HG02610 (cell line): ENCODE results near the gene ACSL3.
A peak's percentile ranks its signal among the peaks of the same experiment; 100 is the strongest.

ENCODE experiments used
- ATAC-seq: cut with Tn5 transposase; IDR thresholded peaks from one replicate; pipeline ENCODE4 v1.9.1; 2021; ENCODE audit warnings: mild to moderate bottlenecking, moderate library complexity; ENCODE audit not compliant: unreplicated experiment

ACSL3 gene

DNA sequence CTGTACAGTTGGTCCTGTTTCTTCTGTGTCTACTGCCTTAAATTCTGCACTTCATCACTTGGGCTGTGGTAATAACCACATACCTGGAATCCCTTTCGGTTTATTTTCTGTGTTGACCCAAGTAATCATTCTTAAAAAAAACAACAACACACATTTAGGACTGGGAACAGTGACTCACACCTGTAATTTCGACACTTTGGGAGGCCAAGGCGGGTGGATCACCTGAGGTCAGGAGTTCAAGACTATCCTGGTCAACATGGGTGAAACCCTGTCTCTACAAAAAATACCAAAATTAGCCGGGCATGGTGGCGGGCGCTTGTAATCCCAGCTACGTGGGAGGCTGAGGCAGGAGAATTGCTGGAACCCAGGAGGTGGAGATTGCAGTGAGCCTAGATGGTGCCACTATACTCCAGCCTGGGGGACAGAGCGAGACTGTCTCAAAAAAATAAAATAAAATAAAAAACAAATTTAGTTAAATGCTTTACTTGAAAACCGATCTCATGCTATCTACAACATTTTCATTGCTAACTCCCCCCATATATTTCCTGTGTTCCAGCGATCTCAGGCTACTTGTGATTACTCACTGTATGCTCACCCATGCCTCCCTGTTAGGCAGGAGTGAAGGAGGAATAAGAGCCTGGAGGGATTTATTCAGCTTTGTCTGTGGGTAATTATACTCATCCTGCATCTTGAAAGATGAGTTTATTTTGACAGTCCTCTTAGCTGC, 18.2 kb downstream of the ACSL3 start:
- no peak for ATAC-seq

DNA sequence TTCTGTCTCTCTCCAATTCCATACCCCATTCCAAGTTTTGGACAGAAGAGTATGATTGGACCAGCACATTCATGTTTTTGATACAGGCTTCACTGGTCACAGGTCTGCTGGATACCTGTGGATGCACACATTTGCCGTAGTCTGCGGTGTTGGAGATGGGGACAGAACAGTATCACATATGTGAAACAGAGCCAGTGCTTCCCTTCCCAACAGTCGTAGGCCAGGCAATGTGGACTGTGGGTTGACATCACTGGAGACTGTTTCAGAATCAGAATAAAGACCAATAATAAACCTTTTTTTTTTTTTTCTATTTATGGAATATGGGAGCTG, 18.7 kb downstream of the ACSL3 start:
- no peak for ATAC-seq

DNA sequence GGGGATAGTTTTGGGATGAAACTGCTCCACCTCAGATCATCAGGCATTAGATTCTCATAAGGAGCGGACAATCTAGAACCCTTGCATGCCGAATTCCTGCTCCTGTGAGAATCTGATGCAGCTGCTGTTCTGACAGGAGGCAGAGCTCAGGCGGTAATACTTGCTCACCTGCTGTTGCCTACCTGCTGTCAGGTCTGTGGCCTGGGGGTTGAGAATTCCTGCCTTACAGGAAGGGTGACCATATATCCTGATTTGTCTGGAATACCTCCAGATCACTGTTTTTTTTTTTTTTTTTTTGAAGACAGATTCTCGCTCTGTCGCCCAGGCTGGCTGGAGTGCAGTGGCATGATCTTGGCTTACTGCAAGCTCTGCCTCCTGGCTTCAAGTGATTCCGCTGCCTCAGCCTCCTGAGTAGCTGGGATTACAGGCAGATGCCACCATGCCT, 21.7 kb downstream of the ACSL3 start:
- ATAC-seq, result no peak

DNA sequence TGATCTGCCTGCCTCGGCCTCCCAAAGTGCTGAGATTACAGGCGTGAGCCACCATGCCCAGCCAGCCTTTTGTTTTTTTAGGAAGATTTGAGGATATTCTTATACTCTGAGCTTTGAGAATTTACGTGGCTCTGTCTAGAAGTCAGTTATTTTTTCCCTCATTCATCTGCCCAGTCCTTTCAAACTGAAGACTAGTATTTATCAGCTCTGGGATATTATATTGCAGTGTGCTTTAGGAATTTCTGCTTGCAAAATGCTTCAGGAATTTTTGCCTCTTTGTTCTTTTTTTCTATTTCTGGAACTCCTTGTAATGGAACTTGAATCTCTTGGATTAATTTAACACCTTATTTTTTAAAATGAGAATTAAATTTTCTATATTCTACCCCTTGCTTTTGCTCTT, 22.6 kb downstream of the ACSL3 start:
- no peak for ATAC-seq

DNA sequence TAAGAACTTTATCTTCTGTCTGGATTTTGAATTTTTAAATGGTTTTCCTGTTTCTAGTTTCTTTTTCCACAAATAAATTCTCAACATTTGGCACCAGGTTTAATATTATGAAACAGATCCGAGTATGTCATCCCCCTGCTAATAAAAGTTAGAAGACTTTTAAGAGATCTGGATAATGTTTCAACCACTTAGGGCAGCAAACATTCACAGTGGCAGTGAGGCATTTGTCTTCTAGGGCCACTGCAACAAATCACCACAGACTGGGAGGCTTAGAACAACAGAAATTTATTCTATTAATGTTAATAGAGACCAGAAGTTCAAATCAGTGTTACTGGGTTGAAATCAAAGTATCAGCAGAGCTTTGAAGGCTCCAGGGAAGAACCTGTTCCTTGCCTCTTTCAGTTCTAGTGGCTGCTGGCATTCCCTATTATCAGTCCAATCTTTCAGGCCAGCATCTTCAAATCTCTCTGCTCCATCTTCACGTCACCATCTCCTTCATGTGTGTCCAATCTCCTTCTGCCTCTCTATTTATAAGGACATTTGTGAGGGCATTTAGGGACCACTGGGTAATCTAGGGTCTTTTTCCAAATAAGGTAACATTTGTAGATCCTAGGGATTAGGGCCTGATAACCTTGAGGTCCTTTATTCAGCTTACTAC, 23.4 kb downstream of the ACSL3 start:
- no peak for ATAC-seq

DNA sequence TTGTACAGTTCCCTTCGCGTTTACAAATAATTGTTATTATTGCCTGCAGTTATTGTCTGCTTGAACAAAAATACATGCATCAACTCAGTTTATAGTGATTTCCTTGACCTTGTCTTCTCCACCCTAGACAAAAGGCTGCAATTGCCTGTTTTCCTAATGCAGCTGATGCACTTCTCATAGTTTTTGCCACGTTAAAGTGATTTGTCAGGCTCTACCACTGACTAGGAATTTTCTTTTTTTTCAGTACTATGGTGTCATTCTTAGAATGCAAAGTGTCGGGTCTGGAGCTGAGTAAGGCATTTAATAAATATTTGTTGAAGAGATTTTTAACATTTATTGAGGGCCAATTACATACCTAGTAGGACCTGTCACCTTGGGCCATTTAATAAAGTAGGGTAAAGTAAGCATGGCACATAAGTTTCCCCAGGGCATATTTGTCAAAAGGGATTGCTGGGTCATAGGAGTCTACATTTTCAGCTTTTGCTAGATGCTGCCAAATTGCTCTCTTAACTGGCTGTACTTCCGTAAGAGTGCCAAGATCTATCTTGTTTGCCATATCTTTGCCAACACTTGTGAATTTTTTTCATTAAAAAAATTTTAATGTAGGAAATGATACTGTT, 24.1 kb downstream of the ACSL3 start:
- no peak for ATAC-seq

DNA sequence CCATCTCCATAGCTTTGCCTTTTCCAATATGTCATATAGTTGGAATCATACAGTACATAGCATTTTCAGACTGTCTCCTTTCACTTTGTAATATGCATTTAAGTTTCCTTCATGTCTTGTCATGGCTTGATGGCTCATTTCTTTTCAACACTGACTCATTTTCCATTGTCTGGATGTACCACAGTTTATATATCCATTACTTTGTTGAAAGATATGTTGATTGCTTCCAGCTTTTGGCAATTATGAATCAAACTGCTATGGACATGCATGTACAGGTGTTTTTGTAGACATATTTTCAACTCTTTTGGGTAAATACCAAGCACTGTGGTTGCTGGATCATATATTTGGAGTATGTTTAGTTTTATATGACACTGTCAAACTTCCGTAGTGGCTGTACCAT, 26.3 kb downstream of the ACSL3 start:
- no peak for ATAC-seq

DNA sequence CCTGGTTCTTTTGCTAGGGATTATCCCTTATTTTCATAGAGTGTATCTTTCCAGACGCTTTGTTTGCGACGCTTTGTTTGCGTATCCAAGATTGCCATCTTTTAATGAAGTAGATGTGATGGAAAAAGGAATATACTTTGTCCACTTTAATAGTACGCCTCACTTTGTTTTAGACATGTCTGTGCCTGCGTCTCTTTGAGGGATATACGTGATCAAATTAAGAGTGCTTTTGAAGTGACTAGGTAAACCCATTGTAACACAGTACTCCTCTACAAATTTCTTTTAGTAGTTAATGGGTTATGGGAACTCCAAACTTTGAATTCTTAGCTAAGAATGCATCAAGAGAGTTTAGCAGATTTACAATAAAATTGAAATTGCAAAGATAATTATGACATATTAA, 27.9 kb downstream of the ACSL3 start:
- ATAC-seq, result no peak

DNA sequence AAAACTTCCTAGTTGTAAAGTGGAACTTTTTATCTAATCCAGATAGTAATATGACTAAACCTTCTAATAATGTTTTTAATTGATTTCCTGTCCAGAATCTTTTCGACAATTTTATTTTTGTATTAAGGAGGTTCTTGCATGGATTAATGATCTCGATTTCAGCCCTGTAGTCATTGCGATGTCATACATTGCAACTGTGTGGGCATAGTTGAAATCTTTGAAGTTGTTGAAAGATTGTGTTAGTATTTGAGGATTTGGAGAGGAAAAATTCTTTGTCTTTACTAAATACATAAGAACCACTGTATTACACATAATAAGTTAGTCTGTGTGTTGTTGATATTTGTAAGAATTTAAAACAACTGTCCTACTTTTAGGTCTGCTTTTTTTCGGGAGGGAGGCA, 31.1 kb downstream of the ACSL3 start:
- ATAC-seq, result no peak

DNA sequence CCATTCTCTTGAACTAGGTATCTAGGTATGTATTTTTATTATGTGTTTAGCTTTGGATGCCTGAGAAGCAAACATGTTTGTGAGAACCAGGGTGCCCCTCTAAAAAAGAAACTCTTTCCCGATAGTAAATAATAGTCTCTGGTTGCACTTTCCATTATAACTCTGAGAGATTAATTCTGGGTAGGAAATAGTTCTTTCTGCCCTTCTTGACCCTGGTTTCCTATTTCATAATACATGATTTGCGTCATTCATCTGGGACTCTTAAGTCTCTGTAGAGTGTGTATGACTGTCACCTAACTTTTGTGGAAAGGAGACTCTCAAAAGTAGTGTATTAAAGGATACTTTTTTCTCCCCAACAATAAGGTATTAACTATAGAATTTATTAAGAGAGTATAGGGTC, 31.5 kb downstream of the ACSL3 start:
- ATAC-seq, result no peak

DNA sequence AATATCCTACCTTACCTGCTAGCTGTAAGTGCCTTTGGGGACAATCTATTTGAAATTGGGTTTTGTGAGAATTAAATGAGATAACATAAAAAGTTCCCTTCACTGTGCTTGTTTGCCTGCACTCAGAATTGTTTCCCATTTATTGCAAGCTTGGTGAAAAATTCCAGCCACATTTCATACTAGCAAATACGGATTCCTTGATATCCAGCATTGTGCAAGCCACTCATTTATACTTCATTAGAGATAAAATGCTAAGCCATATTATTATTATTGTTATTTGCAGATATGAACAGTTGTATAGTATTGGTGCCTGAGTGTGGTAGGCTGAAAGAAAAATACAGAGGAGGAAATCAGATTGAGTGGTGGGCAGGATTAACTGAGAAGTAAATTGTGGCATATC, 31.9 kb downstream of the ACSL3 start:
- ATAC-seq, result no peak

DNA sequence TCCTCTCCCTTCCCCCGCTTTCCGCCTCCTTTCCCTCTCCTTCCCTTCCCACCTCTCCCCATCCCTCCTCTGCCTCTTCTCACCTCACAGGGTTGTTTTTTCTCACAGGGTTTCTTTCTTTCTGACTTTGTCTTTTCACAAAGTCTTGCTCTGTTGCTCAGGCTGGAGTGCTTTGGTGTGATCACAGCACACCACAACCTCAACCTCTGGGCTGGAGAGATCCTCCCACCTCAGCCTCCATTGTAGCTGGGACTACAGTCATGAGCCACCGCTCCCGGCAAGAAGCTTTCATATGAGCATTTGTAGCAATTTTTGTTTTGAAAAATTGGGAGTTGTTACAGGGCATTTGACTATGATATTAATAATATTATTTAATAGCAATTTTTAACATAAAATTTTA, 32.9 kb downstream of the ACSL3 start:
- no peak for ATAC-seq

DNA sequence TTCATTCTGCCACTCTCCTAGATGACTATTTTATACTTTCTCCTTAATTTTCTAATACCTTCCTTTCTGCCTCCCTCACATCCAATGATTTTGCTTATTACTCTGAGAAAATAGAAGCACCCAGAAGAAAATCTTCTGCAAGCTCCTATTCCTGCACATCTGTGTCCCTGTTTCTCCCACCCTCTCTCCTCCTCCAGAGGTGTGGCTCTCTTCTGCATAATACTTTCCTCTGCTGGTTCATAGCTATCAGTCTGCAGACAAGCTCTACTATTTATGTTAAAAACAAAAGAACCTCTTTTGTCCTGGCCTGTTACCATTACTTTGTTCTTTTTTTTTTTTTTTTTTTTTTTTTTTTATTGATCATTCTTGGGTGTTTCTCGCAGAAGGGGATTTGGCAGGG, 34.3 kb downstream of the ACSL3 start:
- ATAC-seq, result no peak

DNA sequence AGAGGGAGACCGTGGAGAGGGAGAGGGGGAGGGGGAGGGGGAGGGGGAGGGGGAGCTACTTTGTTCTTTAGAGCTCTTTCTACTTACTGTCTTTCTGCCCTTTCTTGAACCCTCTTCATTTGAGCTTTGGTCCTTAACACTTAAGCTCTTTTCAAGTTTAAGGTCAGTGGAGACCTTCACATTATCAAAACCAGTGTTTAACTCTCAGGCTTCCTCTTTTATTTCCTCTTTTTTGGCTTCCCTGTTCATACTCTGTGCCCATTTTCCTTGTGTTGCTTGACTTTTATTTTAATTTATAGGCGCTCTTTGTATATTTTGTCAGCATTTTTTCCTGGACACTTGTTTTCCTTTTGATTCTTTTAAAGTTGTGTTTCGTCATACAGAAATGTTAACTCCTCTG, 37.1 kb downstream of the ACSL3 start:
- ATAC-seq, result no peak

DNA sequence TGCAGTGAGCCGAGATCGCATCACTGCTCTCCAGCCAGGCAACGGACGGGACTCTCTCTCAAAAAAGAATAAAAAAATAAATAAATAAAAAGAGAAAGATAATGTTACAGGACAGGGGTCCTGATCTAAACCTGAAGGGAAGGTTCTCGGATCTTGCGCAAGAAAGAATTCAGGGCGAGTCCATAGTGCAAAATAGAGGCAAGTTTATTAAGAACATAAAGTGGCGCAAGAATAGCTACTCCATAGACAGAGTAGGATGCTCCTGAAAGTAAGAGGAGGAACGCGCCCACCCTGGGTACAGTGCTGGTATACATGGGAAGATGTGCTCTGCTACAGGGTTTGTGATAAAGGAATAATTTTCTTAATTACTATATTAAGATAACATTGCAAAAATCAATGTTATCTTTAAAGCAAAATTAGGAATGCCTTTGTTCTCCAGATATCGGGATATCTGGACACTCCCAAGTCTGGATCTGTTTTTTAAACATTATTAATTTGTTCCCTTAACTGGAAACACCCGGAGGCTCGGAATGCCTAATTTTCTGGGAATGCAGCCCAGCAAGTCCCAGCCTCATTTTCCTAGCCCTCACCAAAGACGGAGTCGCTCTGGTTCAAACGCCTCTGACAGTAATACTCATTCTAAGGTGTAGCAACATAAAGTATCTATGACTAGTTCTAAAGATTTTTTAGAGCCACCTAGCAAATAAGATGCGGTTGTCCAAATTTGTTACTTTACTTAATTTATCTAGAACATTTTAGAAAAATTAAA, 38.8 kb downstream of the ACSL3 start:
- ATAC-seq, result no peak

DNA sequence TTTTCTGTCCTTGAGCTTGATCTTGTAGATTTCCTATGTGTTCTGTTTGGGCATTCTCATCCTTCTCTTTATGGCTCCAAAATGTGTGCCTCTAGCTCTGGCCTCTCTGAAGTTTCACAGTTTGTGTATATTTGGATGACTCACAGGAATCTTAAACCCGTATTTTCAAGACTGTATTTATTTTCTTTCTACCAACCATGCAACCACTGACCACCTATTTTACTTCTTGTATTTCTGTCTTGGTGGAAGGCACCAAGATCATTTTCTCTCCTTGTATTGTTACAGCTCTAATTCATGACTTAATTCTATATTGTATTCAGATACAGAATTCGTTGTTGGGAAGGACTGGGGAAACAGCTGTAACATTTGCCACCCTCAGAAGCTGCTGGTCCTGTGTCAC, 39.5 kb downstream of the ACSL3 start:
- ATAC-seq, result no peak

DNA sequence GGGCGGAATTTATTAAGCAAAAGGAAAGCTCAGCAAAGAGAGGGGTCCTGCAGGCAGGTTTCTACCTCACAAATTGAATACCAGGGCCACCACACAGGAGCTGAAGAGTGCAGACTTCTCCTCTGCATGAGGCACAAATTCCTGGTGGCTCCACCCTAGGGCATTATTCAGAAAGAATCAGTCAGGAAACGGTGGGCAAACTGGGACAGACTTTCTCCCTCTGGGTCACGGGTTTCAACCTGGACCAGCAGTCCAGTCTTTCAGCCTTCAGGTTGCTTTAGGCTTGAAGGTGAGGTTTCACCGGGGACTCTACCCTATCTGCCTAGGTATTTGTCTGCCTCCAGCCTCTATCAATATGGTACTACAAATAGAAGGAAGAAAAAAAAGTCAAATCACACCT, 41.8 kb downstream of the ACSL3 start:
- ATAC-seq, result no peak

DNA sequence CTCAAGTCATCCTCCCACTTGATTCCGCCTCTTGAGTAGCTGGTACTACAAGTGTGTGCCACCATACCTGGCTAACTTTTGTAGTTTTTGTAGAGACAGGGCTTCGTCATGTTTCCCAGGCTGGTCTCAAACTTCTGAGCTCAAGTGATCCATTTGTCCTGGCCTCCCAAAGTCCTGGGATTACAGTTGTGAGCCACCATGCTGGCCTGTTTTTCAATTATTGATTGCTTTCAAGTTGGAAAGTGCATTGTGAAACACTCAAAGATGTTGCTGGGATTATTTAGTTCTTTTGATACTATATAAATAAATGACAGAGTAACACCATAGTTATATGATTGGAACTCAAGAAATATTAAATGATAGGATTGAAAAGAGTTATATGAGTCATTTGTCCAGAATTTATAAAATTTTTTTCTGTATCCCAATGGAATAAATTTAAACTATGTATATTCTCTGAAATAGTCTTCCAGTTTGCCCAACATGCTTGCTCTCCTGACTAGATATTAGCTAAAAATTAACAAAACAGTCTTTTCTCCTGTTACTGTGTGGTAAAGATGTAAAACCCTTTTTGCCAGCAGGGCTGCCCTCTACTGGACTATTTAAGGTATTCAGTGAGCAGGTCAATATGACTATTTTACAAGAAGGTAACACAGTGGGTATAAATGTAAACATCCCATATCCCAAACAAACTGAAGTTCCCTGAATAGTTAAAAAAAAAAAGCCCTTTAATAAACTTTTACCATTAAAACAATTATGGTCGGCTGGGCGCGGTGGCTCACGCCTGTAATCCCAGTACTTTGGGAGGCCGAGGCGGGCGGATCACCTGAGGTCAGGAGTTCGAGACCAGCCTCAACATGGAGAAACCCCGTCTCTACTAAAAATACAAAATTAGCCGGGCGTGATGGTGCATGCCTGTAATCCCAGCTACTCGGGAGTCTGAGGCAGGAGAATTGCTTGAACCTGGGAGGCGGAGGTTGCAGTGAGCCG, 42.7 kb downstream of the ACSL3 start:
- ATAC-seq, result peak; percentile 73

DNA sequence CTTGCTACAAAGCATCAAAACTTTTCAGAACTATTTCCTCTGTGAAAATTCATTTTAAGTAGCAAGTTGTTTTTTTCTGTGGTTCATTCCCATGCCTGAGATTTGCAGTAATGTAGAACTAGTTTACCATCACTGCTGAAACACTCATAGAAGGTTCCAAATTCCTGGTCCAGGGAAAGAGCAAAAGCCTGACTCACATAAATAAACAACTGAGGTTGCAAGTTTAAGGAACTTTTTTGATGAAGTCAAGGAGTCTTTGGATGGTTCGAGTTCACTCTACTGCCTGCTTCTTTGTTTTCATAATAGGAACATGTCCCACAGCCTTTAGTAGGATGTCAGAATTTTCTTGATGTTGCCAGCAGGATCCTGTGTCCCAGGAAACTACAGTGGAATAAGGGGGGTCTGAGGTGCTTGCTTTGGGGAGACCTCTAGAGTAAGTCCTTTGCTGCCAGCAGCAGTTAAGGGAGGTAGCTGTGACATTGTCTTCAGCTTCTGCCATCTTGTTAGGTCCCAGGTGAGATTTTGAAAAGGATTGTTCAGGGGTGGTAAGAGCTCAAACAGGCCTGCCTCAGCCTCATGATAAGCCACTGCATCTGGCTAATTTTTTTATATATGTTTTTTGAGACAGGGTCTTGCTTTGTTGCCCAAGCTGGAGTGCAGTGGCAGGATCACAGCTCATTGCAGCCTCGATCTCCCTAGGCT, 43.9 kb downstream of the ACSL3 start:
- no peak for ATAC-seq

DNA sequence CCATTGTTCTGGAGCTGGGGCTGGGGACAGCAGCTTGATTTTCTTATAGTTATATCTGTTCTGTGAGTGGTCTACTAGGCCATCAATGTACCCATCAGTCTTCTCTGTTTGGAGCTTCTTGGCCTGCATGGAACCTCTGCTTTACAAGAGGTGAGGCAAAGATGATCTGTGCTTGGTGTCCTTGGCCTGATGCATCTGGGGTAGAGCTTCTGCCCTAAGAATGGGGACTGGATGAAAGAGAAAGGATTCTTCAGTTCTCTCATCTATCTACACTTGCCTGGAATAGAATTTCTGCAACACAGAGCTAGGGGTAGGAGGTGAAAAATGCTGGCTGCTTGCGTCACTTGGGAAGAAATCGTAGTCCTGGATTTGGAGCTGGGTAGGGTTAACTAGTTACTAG, 46.2 kb downstream of the ACSL3 start:
- ATAC-seq, result no peak
